Measurements from ENCODE around the gene ACAP3.

Gene ACAP3

DNA sequence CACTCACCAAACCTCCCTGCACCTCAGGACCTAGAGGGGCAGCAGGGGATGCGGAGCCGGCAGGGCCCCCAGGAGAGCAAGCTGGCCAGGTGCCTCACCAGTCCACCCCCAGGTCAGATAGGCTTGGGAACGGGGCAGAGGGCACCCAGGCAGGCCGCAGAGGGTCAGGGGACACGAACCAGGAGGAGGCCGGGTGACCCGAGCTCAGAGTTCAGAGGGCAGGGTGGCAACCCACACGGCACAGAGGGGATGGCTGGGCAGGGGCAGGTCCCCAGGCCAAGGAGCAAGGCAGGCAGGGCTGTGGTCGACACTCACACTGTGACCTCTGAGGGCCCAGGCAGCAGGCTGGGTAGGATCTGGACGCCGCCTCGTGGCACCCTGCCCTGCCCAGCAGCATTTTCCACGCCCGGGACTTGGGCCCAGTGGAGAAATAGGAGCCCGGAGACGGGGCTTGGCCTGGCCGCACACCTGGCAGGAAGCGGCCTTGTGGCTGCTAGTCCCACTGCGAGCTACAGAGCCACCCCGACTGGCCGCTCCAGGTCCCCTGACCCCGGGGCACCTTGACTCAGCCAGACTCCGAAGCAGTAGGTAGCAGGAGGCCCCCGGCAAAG lies 36.2 kb upstream of the ACAP3 start:
- DNase-seq, result no peak

DNA sequence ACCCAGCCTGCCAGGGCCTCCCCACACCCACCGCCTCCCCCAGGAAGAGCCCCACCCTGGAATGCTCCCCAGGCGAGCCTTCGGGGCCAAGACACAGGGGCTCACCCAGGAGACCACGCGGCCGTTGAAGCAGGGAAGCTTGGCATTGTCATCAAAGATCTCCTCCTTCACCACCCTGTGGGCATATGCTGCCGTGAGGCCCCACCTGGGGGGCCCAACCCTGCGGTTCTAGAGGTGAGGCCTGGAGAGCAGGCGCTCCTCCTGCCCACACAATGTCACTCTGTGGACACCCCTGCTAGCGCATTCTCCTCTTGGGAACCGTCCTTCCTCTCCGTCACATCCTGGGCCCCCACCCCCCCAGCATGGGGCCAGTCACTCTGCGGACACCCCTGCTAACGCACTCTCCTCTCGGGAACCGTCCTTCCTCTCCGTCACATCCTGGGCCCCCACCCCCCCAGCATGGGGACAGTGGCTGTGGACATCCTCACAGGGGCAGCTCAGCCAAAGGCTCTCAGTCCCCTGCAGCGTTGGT lies 34.9 kb upstream of the ACAP3 start:
- DNase-seq, result no peak

DNA sequence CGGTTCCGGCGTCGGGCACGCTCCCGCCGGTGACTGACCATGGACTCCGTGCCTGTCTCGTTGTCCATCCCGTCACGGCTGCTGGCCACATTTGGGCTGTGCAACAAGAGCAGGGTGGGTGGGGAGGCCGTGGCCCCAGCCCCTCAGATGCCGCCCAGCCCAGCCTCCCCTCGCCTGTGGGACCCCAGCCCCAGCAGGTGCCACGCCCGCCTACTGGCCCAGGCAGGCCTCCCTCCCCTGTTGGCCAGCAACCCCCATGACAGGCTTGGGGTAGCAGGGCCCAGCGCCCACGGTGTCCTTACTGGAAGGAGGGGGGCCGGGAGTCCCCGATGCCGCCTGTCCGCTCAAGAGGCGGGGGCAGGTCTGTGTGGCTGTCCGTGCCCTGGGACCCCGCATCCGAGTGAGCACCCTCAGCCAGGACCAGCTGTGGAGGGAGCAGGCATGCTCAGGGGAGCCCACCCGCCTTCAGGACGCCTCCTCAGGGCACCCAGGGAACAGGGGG lies 34.4 kb upstream of the ACAP3 start:
- no peak for DNase-seq

DNA sequence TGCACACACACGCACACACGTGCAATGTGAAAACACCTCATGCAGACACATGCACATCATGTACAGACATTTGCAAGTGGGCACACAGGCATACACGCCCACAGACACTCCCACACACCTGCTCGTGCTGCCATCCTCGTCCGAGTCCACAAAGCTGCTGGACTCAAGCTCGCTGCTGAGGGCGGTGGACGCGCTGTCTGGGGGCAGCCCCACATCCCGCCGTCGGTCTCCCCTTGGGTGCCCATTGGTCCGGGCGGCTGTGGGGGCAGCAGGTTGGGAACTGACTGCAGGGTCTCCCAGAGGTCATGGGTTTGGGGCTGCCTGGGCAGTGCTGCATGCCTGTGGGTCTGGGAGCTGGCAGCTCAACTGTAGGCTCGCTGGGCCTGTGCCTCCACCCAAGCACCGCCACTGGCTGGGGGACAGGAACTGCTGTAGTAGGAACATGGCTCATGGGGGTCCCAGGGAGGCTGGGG lies 33.9 kb upstream of the ACAP3 start:
- no peak for DNase-seq

DNA sequence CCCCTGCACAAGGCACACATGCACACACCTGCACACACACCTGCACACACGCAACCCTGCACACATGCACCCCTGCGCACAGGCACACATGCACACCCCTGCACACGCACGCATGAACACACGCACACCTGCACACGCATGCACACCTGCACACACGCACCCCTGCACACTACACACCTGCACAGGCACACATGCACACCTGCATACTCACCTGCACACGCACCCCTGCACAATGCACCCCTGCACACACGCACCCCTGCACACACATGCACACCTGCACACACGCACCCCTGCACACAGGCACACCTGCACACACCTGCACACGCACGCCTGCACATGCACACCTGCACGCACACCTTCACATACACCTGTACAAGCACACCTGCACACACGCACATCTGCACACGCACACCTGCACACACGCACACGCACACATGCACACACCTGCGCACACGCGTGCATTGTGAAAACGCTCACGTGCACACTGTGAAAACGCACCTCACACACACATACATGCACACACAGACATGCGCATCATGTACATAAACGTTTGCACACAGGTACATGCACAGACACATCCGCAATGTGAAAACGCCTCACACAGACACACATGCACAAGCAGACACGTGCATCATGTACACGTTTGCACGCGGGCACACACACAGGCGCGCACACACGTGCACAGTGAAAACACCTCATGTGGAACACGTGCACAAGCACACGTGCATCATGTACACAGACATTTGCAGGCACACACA lies 33.2 kb upstream of the ACAP3 start:
- DNase-seq, result no peak

DNA sequence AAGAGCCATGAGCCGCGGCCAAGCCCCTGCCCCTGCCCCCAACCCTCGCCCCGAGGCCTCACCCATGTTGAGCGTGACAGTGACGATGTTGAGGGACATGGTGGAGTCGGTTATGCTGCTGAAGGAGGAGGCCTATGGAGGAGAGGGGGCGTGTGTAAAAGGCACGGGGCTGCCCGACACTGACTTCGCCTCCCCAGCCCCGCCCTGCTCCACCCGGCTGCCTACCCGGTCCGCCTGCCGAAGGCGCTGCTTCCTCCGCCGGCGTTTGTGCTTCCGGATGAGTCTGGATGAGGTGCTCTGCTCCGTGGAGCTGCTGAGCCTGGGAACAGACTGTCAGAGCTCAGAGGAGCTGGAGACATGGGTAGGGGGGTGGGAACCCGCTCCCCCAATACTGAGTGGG lies 32.5 kb upstream of the ACAP3 start:
- DNase-seq, result no peak

DNA sequence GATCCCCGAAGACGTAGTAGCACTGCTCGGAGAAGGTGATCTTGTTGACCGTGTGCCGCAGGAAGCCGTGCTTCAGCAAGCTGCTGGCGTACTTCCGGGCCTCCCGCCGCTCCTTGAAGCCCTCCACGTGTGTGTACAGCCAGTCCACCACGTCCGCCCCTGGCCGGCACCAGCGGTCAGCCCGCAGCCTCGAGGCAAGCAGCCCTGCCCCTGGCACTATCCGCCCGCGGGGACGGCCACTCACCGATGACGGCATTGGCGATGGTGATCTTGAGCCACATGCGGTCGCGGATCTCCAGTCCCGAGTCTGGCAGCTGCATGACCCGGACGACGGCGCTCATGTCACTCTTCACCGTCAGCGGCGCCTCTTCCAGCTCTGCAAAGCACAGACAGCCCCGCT lies 30.5 kb upstream of the ACAP3 start:
- no peak for DNase-seq

DNA sequence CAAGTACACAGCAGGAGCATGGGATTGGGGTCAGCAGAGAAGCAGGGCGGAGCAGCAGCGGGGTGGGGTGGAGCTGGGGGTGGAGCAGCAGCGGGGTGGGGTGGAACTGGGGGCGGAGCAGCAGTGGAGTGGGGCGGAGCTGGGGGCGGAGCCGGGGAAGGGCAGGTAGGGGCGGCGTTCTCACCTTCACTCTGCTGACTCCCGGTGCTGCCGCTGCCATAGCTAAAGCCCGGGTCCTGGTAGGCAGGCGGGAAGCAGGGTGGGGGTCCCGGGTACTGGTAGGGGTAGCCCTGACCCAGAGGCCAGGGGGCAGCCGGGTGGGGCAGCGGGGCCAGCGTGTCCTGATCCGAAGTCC lies 30.0 kb upstream of the ACAP3 start:
- peak; percentile 79 for DNase-seq

DNA sequence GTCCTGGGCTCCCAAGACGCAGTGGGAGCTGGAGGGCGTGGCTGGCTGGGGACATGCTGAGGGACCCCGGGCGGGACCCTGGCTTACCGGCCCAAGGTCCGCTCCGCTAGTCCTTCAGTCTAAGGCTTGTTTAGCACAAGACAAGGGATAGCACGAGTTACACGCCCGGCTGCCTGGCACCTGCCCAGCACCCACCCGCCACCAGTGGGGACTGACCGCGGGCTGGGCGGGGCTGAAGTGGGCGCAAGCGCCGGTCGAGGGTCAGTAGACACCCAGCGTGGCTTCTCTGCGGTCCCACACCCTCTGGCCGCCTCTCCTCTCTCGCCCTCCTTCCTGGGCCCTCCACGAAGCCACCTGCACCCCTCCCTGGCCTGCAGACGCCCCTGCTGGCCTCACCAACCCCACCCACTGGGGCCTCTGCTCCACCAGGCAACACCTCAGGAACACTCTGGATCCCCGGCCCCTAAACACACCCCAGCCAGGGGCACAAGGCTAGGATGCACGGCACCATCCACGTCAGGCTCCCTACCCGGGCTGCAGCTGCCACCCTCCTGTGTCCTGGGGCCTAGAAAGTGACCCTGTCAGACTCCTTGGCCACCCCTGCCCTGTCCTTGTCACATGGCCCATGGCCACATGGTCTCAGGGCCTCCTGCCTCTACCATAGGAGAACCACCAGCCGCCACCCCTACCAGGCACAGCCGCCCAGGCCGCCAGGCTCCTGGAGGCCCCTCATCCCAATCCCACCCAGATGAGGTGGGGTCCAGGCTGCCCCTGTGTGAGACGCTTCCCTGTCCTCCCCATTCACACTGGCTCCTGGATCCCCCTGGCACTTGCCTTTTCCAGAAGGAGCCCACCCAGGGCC lies 29.4 kb upstream of the ACAP3 start:
- no peak for DNase-seq

DNA sequence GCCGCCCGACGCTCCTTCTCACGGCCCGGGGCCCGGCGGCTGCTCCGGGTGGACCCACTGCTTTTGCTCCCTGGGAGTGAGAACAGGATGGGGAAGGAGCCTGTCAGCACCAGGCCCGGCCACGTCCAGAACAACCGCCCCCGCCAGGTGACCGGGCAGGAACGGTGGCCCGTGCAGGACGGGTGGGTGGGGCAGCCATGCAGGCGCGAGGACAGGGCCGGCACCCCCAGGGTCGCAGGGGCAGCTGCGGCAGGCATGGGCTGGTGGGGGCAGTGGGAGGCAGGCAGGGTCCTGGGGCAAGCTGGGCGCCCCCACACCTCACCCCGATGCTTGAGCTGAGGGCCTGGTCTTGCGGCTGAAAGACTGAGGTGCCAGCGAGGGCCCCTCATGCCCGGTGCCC lies 28.7 kb upstream of the ACAP3 start:
- no peak for DNase-seq

DNA sequence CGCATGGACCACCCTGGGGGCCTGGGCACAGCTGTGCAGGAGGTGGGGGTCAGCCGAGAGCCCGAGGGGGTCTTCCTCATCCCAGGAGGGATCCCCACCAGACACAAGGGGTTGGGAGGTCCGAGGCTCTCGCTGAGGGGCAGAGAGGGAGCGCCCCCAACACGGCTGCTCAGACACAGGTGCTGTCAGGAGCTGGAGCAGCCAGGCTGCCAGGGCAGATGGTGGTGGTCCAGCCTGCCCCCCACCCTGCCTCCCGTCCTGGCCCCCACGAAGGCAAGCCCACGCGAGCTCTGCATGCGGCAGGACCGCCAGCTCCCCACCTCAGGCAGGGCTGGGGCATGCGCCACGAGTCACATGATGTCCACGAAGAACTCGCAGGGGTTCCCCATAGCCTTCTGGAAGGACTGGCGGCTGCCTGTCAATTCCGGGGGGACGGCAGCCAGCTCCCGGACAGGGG lies 28.1 kb upstream of the ACAP3 start:
- DNase-seq, result no peak

DNA sequence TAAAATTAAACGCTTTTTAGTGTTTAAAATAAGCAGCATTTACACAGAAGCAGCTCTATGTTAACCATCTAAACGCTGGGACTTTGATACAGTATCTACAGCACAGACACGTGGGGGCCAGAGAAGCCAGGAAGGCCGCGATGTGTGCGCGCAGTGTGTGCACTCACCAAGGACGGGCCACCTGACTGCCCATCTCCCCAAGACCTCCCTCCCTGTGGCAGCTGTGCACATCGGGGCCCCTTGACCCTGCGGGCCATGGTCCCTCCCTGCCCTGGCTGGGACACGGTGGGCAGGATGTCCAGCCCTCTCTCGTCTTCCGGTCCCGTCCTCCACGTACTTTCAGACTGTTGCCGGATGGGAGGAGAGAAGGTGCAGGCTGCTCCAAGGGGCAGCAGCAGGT lies 27.6 kb upstream of the ACAP3 start:
- DNase-seq, result no peak

DNA sequence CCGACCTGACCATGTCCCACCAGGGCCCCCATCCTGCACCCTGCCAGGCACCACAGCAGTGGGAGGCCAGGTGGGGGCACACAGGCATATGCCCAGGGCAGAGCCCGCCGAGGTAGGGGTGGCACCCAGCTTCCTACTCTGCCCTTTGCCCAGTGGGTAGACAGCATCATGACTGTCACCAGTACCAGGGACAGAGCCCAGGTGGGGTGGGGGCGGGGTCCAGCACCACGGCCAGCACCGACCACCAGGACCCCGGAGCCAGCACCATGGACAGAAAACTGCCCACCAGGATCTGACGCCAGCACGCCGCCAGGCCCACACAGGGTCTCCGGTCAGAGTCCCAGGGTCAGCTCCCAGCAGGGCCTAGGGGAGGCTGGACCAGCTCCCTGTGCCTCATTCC lies 27.1 kb upstream of the ACAP3 start:
- no peak for DNase-seq

DNA sequence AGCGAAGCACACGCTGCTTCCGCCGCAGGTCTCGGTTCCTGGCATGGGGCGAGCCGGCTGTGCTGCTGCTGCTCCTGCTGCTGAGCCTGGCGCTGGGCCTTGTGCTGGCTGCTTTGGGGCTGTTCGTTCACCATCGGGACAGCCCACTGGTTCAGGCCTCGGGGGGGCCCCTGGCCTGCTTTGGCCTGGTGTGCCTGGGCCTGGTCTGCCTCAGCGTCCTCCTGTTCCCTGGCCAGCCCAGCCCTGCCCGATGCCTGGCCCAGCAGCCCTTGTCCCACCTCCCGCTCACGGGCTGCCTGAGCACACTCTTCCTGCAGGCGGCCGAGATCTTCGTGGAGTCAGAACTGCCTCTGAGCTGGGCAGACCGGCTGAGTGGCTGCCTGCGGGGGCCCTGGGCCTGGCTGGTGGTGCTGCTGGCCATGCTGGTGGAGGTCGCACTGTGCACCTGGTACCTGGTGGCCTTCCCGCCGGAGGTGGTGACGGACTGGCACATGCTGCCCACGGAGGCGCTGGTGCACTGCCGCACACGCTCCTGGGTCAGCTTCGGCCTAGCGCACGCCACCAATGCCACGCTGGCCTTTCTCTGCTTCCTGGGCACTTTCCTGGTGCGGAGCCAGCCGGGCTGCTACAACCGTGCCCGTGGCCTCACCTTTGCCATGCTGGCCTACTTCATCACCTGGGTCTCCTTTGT lies 26.0 kb upstream of the ACAP3 start:
- no peak for DNase-seq

DNA sequence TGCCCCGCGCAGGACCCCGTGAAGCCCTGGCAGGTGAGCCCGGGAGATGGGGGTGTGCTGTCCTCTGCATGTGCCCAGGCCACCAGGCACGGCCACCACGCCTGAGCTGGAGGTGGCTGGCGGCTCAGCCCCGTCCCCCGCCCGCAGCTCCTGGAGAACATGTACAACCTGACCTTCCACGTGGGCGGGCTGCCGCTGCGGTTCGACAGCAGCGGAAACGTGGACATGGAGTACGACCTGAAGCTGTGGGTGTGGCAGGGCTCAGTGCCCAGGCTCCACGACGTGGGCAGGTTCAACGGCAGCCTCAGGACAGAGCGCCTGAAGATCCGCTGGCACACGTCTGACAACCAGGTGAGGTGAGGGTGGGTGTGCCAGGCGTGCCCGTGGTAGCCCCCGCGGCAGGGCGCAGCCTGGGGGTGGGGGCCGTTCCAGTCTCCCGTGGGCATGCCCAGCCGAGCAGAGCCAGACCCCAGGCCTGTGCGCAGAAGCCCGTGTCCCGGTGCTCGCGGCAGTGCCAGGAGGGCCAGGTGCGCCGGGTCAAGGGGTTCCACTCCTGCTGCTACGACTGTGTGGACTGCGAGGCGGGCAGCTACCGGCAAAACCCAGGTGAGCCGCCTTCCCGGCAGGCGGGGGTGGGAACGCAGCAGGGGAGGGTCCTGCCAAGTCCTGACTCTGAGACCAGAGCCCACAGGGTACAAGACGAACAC lies 25.2 kb upstream of the ACAP3 start:
- DNase-seq, result no peak

DNA sequence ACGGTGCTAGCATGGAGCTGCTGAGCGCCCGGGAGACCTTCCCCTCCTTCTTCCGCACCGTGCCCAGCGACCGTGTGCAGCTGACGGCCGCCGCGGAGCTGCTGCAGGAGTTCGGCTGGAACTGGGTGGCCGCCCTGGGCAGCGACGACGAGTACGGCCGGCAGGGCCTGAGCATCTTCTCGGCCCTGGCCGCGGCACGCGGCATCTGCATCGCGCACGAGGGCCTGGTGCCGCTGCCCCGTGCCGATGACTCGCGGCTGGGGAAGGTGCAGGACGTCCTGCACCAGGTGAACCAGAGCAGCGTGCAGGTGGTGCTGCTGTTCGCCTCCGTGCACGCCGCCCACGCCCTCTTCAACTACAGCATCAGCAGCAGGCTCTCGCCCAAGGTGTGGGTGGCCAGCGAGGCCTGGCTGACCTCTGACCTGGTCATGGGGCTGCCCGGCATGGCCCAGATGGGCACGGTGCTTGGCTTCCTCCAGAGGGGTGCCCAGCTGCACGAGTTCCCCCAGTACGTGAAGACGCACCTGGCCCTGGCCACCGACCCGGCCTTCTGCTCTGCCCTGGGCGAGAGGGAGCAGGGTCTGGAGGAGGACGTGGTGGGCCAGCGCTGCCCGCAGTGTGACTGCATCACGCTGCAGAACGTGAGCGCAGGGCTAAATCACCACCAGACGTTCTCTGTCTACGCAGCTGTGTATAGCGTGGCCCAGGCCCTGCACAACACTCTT lies 24.5 kb upstream of the ACAP3 start:
- DNase-seq, result no peak

DNA sequence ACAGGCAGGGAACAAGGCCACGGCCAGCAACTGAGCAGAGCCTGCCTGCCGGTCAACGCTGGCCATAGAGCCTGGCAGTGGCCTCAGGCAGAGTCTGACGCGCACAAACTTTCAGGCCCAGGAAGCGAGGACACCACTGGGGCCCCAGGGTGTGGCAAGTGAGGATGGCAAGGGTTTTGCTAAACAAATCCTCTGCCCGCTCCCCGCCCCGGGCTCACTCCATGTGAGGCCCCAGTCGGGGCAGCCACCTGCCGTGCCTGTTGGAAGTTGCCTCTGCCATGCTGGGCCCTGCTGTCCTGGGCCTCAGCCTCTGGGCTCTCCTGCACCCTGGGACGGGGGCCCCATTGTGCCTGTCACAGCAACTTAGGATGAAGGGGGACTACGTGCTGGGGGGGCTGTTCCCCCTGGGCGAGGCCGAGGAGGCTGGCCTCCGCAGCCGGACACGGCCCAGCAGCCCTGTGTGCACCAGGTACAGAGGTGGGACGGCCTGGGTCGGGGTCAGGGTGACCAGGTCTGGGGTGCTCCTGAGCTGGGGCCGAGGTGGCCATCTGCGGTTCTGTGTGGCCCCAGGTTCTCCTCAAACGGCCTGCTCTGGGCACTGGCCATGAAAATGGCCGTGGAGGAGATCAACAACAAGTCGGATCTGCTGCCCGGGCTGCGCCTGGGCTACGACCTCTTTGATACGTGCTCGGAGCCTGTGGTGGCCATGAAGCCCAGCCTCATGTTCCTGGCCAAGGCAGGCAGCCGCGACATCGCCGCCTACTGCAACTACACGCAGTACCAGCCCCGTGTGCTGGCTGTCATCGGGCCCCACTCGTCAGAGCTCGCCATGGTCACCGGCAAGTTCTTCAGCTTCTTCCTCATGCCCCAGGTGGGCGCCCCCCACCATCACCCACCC lies 23.6 kb upstream of the ACAP3 start, which contains the start of gene TAS1R3:
Gene TAS1R3 (plus strand): TSS at position 213 of the 898 bp plus-strand sequence. CDS start 66 bp downstream, at position 279.
- no peak for DNase-seq

DNA sequence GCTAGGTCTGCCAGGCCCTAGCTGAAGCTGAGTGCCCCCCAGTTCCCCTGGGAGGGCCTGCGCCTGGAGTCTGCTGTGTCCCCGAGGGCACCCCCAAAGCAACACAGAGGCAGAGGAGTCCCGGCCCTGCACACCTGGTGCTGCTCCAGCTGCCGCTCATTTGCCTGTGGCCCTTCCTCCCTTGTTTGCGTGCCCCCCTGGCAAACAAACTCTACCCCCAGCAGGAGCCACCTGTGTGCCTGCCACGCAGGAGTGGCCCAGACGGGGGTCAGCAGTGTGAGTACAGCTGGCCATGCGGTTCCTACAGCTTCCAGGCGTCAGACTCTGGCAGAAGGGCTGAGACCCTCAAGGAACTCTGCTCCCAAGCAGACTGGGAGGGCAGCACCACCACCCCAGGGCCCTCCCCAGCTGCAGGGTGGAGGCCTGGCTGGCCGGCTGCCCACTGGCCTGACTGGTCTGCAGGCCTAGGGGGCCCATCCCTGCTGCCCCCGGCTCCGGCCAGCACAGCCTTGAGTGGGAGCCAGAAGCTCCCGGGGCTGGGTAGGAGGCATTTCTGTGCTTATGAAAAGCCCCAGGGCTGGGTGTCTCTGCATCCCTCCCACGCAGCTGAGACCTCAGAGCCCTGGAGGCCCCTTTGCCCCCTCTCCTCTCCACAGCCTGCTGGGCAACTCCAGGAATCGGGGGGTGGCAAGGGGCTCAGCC lies 22.8 kb upstream of the ACAP3 start:
- no peak for DNase-seq
